HG02642 (cell line): ENCODE data around the gene SCN5A.

Experiments
- ATAC-seq: cut with Tn5 transposase; IDR thresholded peaks from one replicate; pipeline ENCODE4 v1.9.1; 2021; ENCODE audit warnings: mild to moderate bottlenecking; ENCODE audit not compliant: unreplicated experiment, poor library complexity

SCN5A gene

DNA sequence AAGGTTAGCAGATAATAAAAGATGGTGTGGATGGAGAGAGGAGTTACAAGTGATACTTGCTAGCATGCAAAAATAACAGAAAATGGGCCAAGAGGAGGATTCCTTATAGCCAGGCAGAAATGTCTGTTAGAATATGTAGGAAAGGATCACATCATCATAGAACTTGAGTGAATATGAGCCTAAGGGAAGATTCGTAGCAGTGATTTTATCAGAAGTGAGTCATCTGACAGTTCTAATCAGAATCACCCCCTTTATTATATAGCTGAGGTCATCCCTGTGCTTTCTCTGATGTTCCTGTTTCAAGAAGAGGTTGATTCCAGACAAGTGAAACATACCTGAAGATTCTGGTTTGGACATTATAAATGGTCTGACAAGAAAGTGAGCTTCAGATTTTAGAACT lies 130.5 kb downstream of the SCN5A start:
- no peak for ATAC-seq

DNA sequence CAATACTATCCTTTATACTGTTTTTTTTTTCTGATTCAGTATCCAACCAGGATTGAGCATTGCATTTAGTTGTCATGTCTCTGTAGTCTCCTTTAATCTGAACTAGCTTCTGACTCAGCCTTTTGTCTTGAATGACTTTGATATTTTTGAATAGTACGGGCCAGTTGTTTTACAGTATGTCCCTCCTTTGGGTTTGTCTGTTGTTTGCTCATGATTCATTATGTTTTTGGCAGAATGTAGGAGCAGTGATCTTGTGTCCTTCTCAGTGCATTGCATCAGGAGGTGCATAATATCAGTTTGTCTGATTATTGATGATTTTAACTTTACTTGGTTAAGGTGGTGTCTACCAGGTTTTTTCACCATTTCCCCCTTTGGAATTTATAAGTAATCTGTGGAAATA lies 132.8 kb downstream of the SCN5A start:
- ATAC-seq: no peak

DNA sequence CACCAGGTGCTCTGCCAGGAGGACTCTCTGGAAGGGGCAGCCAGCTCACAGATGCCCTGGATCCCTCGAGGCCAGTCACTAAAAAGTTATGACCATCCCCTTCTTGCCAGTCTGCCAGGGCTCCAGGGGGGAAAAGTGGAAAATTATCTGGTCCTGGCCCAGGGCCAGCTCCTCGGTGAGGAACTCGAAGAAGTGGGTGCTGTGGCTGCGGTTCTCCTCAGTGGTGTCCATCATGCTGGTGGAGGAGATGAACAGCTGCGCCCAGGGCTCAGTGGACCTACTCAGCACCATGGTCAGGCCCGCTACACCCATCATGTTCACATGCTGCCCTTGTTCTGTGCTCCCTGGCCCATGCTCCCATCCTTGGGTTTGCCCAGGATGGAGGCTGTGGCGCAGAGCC lies 134.1 kb downstream of the SCN5A start:
- no peak for ATAC-seq

DNA sequence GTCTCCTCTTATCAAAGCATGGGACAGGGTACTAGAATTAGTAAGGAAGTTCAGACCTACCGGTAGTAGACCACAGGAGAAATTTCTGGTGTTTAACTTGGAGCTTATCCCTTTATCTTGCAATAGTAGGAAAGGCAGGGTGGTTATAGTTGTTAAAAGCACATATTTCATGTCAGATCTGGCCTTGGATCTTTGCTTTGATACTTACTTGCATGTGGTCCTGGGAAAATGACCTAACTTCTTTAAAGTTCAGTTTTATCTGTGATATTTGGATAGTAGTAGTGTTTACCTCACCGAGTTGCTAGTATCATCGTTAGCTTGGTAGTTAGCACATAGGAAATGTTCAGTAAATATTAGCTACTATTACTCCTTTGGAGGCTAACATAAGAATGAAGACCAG lies 137.9 kb downstream of the SCN5A start:
- no peak for ATAC-seq

DNA sequence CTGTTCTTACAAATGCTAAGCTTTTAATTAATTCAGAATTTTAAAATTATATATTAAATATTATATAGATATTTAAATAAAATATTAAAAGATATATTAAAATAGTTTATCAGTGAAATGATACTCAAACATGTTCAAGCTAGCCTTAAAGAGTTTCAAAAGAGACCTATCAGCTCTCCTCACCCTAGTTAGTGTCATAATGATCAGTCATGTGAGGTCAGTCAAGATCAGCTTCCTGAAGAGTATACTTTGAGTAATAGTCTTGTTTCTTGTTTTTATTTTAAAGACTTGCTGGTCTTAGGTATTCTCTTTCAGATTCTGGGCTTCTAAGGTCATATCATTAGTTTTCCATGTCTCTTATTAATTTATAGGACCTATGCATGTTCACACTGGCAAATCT lies 138.9 kb downstream of the SCN5A start:
- ATAC-seq: no peak

DNA sequence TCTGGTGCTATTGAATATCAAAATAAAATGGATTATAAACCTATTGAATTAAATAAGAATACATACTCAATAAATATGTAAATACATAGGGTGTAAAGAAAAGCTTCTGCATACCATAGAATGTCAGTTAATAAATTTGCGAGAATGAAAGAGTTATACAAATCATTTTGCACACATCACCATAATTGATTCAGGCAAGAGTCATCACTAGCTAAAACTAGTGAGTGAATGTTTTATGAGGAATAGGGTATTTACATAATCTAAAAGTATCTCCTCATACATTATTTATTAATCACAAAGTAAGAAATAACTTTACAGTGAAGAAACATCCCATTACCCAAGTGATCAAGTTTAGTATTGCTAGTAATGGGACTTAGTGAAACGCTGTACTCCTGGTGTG lies 139.8 kb downstream of the SCN5A start:
- no peak for ATAC-seq

DNA sequence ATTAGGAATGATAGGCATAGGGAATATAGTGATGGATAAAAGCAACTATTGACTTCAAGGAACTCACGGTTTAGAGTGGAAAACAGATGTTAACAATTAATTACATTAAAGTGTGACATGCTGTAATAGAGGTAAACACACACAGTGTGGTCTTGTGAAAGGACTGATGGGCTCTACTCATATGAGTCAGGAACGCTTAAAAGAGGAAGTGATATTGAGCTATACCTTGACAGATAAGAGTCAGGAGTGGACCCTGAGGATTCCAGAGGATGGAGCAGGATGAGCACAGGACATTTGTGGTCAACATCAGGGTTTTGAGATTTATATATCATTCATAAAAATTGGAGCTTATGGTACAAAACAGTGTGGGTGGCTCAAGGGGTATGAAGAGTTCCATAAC lies 142.4 kb downstream of the SCN5A start:
- ATAC-seq: peak; percentile 97

DNA sequence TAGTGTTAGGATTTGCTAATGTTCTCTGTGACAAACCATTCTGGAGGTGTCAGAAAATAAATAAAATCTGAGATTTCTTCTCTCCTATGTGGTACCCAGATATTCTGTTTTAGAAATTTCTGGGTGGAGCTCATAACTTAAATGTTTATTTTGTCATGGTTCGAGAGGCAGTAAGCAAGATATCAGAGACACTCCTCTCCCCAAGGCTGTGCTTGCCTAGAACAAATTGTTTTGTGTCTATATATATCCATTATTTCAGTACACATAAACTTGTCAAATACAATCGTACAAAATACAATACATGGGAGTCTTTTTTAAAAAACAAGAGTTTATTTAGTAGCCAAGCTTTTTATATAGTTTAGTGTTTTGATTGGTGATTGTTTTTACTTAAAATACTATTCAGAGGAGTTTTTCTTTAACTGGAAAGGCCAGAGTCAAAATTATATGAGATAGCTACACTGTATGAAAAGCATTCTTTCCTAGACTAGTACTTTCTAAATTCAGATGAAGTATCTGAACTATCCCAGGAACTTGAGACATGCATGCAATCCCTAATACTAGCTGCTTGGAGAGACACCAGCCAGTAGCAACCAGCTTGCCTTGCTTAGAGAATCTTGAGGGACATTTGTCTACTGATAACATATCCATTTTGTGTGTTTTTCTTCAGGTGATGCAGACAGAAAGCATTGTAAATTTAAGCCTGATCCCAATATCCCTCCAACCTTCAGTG lies 148.6 kb downstream of the SCN5A start:
- ATAC-seq: no peak
